Hepatocyte (in vitro differentiated cells): ENCODE measurements around the gene CCDC81.

Experiments used
- EZH2 ChIP-seq: fragments of 200-600 bp; sonication (generic); IDR thresholded peaks from 2 replicates; pipeline ENCODE4 v1.6.1; 2016; ENCODE audit warnings: antibody characterized with exemption, mild to moderate bottlenecking, borderline replicate concordance
- EZH2phosphoT487 ChIP-seq: fragments of 200-600 bp; sonication (generic); IDR thresholded peaks from one replicate; pipeline ENCODE4 v1.6.1; 2018; ENCODE audit warnings: antibody characterized with exemption, mild to moderate bottlenecking, low read depth, moderate library complexity; ENCODE audit not compliant: unreplicated experiment, severe bottlenecking
- TF ChIP-seq, protein P1 (sequence below): fragments of 200-600 bp; sonication (generic); IDR thresholded peaks from 2 replicates; pipeline ENCODE4 v1.5.1; 2016; ENCODE audit warnings: antibody characterized with exemption, mild to moderate bottlenecking; ENCODE audit not compliant: poor library complexity

GRCh38 chr11:86442827-86443226 is 68.1 kb downstream of the CCDC81 start:
- TF ChIP-seq, protein P1, sequence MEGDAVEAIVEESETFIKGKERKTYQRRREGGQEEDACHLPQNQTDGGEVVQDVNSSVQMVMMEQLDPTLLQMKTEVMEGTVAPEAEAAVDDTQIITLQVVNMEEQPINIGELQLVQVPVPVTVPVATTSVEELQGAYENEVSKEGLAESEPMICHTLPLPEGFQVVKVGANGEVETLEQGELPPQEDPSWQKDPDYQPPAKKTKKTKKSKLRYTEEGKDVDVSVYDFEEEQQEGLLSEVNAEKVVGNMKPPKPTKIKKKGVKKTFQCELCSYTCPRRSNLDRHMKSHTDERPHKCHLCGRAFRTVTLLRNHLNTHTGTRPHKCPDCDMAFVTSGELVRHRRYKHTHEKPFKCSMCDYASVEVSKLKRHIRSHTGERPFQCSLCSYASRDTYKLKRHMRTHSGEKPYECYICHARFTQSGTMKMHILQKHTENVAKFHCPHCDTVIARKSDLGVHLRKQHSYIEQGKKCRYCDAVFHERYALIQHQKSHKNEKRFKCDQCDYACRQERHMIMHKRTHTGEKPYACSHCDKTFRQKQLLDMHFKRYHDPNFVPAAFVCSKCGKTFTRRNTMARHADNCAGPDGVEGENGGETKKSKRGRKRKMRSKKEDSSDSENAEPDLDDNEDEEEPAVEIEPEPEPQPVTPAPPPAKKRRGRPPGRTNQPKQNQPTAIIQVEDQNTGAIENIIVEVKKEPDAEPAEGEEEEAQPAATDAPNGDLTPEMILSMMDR, result no peak
- TF ChIP-seq EZH2, result no peak
- TF ChIP-seq EZH2phosphoT487, result no peak
